CD4-positive, alpha-beta T cell (primary cell): Measurements from ENCODE around the gene ABLIM2. TPM values are rescaled to one million over a fixed set of nuclear protein-coding genes. Genes with fewer than 3 reads are reported as not detected.

Source experiments
- ATAC-seq: fragments of 200-7000 bp; cut with Tn5 transposase; one replicate; pipeline ENCODE4 v1.10.0; 2022; ENCODE audit warnings: mild to moderate bottlenecking; ENCODE audit not compliant: poor library complexity
- CTCF ChIA-PET: fragments of 350-600 bp; sonication (Branson Sonifier 250); formaldehyde crosslinking; loops from one replicate; lab custom pipeline; 2021; ENCODE audit warnings: antibody characterized with exemption, inconsistent platforms; lab: Charles Lee
- POLR2A ChIA-PET: fragments of 350-600 bp; sonication (Branson Sonifier 250); formaldehyde crosslinking; loops from one replicate; lab custom pipeline; 2021; ENCODE audit warnings: antibody characterized with exemption, inconsistent platforms; lab: Charles Lee
- DNase-seq, 14 experiments: peaks; one replicate each; pipeline ENCODE4 v3.0.0-alpha.2; 2013 to 2020; ENCODE audit warnings: mixed read lengths in 2 of 14
- H3K27ac ChIP-seq, 2 donors: one replicate each; pipeline versions ENCODE4 v1.5.1 to v1.7.0; 2013; ENCODE audit warnings: low read length in 2 of 2, low read depth in 1 of 2, mild to moderate bottlenecking in 1 of 2
- H3K27me3 ChIP-seq, 2 experiments: 1 replicate in 1 of 2; 2 replicates in 1 of 2; pipeline versions ENCODE4 v1.6.1 to v1.7.0; 2013; ENCODE audit warnings: low read length in 2 of 2, control low read depth in 1 of 2, mild to moderate bottlenecking in 1 of 2, moderate library complexity in 1 of 2; ENCODE audit not compliant: insufficient read depth in 2 of 2, control insufficient read depth in 1 of 2
- H3K36me3 ChIP-seq: one replicate; pipeline ENCODE4 v1.6.1; 2013; ENCODE audit warnings: low read length, control low read depth; ENCODE audit not compliant: insufficient read depth
- H3K4me1 ChIP-seq: one replicate; pipeline ENCODE4 v1.6.1; 2013; ENCODE audit warnings: low read length, control low read depth; ENCODE audit not compliant: insufficient read depth
- H3K4me3 ChIP-seq: one replicate; pipeline ENCODE4 v1.5.1; 2013; ENCODE audit warnings: mild to moderate bottlenecking, low read length, moderate library complexity
- H3K9me3 ChIP-seq, 2 experiments: 1 replicate in 1 of 2; 2 replicates in 1 of 2; pipeline versions ENCODE4 v1.6.1 to v1.7.0; 2013; ENCODE audit warnings: low read length in 2 of 2, mild to moderate bottlenecking in 2 of 2, control low read depth in 1 of 2, moderate library complexity in 1 of 2; ENCODE audit not compliant: control insufficient read depth in 1 of 2, insufficient read depth in 1 of 2
- H3K27ac Mint-ChIP-seq: one replicate; pipeline ENCODE4 v1.8.0; 2020; ENCODE audit warnings: mixed read lengths
- H3K27me3 Mint-ChIP-seq: one replicate; pipeline ENCODE4 v1.8.0; 2021; ENCODE audit warnings: mixed read lengths
- H3K36me3 Mint-ChIP-seq: one replicate; pipeline ENCODE4 v1.8.0; 2021; ENCODE audit warnings: low read depth, mixed read lengths
- H3K4me1 Mint-ChIP-seq: one replicate; pipeline ENCODE4 v1.8.0; 2021; ENCODE audit warnings: low read depth, mixed read lengths
- H3K4me3 Mint-ChIP-seq: one replicate; pipeline ENCODE4 v1.8.0; 2020; ENCODE audit warnings: mild to moderate bottlenecking, mixed read lengths
- H3K9me3 Mint-ChIP-seq: one replicate; pipeline ENCODE4 v1.8.0; 2020; ENCODE audit warnings: mixed read lengths
- intact Hi-C, 2 experiments: fragments of 100-400 bp; cut with DNase I in 1 of 2; cut with micrococcal nuclease in 1 of 2; formaldehyde crosslinking; loops; one replicate each; pipeline versions ENCODE4 v1.15.1 to v1.9.0; 2023 to 2025; cut with DNase I, micrococcal nuclease
- total RNA-seq, 174 experiments: library from RNA in 2 of 174; stranded (reverse) in 2 of 174; gene quantifications; one replicate each; pipeline ENCODE4 v1.2.3 and lab custom pipeline; 2021 to 2026
- TF ChIP-seq, protein P1 (sequence below): fragments of 200-600 bp; IDR thresholded peaks from one replicate; pipeline ENCODE4 v1.8.0; 2022; ENCODE audit warnings: antibody characterized with exemption, mild to moderate bottlenecking

The ABLIM2 gene
- total RNA-seq, 2 experiments from 2014 or later, result 2.5 to 2.7 TPM

DNA sequence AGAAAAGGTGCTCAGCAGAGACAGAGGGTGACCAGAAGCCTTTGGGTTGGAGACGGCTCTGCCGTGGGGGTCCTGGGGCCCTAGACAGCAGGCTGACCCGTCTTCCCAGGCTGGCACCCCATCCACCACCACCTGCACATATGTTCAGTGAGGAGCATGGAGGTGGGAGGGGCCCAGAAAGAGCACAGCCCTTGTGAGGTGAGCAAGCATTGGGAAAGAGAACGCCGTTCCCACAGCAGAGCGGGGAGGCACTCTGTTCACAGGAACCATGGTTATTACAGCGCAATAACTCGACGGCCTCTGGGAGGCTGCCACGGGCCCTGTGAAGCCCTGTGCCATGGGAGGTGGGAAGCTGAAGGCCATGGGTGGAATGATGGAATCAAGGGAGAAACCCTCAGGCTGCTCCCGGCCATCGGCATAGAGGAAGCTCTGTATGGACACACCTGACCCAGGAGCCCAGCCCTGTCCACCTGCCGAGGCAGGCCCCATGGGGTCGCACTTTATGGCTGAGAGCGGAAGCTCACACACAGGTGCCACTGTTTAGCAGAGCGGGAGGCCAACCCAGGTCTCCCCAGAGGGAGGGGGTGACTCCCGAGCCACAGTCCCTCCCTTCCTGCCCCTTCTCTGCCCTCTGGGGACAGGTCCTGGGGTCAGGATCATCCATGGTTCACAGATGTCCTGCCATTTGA is 125.4 kb downstream of the ABLIM2 start:
- intact Hi-C loops, result no loop called here
- DNase-seq (no peak), ATAC-seq (no peak)
- POLR2A ChIA-PET, result no interaction called here
- Histone ChIP-seq H3K27ac (no peak overlapping the region), H3K36me3 (no peaks in the 10 kb centered on the region), H3K4me3 (no peak overlapping the region), H3K4me1 (peaks cover 13% of the 10 kb centered on the region), H3K27me3 (peaks cover 0 to 5% of the 10 kb centered on the region in 2 experiments), H3K9me3 (no peaks in the 10 kb centered on the region)
- TF ChIP-seq, protein P1, sequence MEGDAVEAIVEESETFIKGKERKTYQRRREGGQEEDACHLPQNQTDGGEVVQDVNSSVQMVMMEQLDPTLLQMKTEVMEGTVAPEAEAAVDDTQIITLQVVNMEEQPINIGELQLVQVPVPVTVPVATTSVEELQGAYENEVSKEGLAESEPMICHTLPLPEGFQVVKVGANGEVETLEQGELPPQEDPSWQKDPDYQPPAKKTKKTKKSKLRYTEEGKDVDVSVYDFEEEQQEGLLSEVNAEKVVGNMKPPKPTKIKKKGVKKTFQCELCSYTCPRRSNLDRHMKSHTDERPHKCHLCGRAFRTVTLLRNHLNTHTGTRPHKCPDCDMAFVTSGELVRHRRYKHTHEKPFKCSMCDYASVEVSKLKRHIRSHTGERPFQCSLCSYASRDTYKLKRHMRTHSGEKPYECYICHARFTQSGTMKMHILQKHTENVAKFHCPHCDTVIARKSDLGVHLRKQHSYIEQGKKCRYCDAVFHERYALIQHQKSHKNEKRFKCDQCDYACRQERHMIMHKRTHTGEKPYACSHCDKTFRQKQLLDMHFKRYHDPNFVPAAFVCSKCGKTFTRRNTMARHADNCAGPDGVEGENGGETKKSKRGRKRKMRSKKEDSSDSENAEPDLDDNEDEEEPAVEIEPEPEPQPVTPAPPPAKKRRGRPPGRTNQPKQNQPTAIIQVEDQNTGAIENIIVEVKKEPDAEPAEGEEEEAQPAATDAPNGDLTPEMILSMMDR, result no peak
- no peaks in the 10 kb centered on the region for H3K36me3 Mint-ChIP-seq
- peaks cover 5% of the 10 kb centered on the region for H3K27me3 Mint-ChIP-seq
- H3K9me3 Mint-ChIP-seq, result no peaks in the 10 kb centered on the region
- H3K27ac Mint-ChIP-seq, result no peak overlapping the region
- H3K4me1 Mint-ChIP-seq, result peaks cover 10% of the 10 kb centered on the region
- CTCF ChIA-PET, result no interaction called here
- H3K4me3 Mint-ChIP-seq, result no peak overlapping the region

DNA sequence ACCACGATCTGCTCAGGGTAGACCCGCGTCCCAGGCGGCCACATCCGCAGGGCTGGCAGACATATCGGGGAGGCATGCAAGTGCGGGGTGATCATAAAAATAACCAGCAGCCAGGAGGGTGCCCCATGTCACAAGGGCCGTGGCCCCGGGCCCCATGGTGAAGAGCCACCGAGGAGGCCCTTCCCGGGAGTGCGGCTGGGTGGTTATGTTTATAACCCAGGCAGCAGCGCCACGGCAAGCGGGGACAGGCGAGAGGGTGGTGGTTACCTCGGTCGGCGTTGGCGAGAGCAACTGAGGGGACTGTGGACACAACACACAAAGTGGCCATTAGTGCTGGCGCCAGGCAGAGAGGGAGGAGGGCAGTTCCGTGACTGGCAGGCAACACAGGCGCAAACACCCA is 126.2 kb downstream of the ABLIM2 start:
- no peak overlapping the region for H3K4me3 Mint-ChIP-seq
- DNase-seq (no peak), ATAC-seq (no peak)
- peaks cover 5% of the 10 kb centered on the region for H3K27me3 Mint-ChIP-seq
- Histone ChIP-seq H3K4me3 (no peak overlapping the region), H3K9me3 (no peaks in the 10 kb centered on the region), H3K27ac (no peak overlapping the region), H3K4me1 (peaks cover 13% of the 10 kb centered on the region), H3K36me3 (no peaks in the 10 kb centered on the region), H3K27me3 (peaks cover 0 to 5% of the 10 kb centered on the region in 2 experiments)
- peaks cover 10% of the 10 kb centered on the region for H3K4me1 Mint-ChIP-seq
- H3K27ac Mint-ChIP-seq, result no peak overlapping the region
- CTCF ChIA-PET, result no interaction called here
- H3K9me3 Mint-ChIP-seq, result no peaks in the 10 kb centered on the region
- intact Hi-C loops, result no loop called here
- POLR2A ChIA-PET, result no interaction called here
- TF ChIP-seq, protein P1, result no peak
- no peaks in the 10 kb centered on the region for H3K36me3 Mint-ChIP-seq

DNA sequence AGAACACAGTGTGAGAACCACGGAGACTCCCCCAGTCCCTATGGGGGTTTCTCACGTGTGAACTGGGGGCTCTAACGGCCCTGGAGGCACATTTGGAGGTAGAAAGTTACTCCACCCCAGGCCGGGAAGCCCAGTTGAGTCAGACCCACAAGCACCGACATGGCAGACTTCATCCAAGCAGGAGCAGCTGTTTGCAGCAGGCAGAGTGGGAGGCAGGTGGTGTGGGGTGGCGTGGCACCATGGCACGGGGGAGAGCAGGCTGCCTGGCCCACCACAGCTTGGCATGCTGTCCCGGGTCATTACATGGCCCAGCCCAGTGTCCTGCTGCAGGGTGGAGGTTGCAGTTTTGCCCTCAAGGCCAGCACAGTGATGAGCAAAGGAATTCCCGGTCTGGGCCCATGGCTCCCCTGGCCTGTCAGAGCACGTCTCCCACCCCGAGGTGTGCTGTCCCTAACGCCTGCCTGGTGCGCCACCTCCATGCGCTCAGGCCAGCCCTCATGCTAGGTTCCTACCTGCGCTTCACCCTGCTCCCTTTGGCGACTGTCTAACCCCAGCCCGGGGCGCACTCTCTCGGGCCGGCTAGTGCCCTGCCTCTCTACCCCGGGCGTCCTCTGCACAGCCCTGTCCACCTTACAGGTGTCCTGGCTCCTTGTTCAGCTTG is 128.4 kb downstream of the ABLIM2 start:
- no peak overlapping the region for H3K27ac Mint-ChIP-seq
- peaks cover under 1% of the 10 kb centered on the region for H3K27me3 Mint-ChIP-seq
- Histone ChIP-seq H3K4me3 (no peak overlapping the region), H3K36me3 (no peaks in the 10 kb centered on the region), H3K27ac (no peak overlapping the region), H3K27me3 (peaks cover 0 to 3% of the 10 kb centered on the region in 2 experiments), H3K9me3 (no peaks in the 10 kb centered on the region), H3K4me1 (peaks cover 4% of the 10 kb centered on the region)
- no peak overlapping the region for H3K4me3 Mint-ChIP-seq
- peaks cover 3% of the 10 kb centered on the region for H3K4me1 Mint-ChIP-seq
- ATAC-seq (no peak), DNase-seq (no peak)
- ChIA-PET POLR2A (no interaction called here), CTCF (no interaction called here)
- intact Hi-C loops, result no loop called here
- H3K36me3 Mint-ChIP-seq, result no peaks in the 10 kb centered on the region
- TF ChIP-seq, protein P1, result no peak
- H3K9me3 Mint-ChIP-seq, result no peaks in the 10 kb centered on the region
